GM12801 (cell line): ENCODE data around the gene CRYBG3.

Source experiments
- CTCF ChIP-seq: IDR thresholded peaks from one replicate; pipeline ENCODE4 v1.5.1; 2011; ENCODE audit warnings: control low read depth; ENCODE audit not compliant: insufficient read length; ENCODE audit errors: extremely low read depth

CRYBG3 gene

DNA sequence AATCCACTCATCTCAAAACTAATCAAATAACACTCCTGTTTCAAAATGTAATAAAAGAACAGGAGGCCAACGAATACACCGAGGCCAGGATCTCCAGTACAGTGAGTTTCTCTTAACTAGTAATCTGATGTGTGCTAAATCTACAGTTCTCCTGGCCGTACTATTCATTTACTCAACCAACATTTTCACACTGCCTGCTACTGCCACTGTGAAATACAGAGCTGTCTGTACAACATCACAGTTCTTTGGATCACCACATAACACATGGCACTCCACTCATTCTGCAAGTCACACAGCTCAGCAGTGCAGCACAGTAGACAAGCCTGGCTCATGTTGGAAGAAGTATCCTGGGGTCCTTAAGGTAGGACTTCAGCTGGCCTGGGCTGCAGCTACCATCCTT is 128.5 kb downstream of the CRYBG3 start:
- TF ChIP-seq CTCF, result no peak

DNA sequence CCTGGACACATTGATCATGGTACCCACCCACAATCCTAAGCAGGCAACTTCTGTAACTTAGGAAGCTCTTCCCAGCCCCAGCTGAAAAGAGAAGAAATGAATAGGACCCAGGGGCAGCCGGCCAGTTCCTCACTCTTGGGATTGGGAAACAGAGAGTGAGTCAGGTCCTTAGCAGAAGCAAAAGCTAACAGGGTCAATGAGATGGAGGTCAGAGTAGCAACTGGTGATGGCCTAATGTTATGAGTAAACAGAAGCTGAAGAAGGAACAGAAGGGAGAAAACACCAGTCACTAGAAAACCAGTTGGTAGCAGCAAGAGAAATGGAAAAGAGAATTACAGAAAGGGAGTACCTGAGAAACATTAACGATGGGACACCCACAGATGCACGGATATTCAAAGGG is 130.5 kb downstream of the CRYBG3 start:
- TF ChIP-seq CTCF, result no peak

DNA sequence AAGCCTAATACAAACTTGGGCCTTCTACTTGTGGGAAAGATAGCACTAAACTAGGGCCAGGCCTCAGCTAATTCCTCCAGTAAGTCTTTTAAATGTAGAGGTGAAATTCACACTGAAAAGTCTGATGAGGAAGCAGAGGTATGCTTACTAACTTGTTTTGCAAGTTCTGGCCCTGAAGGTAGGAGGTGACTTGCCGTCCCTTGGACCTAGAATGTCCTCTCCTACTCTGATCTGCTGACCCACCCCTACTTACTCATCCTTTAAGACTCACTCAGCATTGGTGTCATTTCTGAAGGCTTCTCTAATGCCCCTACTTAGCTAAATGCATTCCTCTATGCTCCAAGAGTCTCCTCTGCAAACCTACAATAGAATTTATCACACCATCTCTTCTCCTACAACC is 131.1 kb downstream of the CRYBG3 start:
- TF ChIP-seq CTCF, result no peak

- no peak for TF ChIP-seq CTCF
These were observed 132.5 kb downstream of the CRYBG3 start for GRCh38 chr3:97954228-97954827.

- no peak for TF ChIP-seq CTCF
These were observed 134.2 kb downstream of the CRYBG3 start for GRCh38 chr3:97956051-97956450.

- no peak for TF ChIP-seq CTCF
These were observed 136.0 kb downstream of the CRYBG3 start for GRCh38 chr3:97957617-97958311.

DNA sequence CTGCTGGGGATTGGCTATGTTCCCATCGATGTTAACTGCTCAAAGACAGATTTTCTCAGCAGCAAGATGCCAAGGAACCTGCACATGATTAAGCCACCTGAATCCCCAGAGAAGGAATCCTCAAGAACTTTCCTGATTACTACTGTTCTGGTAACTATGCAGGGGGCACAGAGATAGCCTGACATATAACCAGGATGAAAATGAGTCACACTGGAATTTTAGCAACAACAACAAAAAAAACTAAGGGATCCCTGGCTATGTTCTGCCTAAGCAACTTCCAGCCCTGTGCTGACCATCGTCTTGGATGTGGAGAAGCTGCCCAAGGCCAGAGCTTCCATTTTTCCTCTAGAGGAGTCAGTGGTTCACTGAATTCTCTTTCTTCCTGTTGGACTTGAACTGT is 136.6 kb downstream of the CRYBG3 start:
- TF ChIP-seq CTCF, result no peak
